ENCODE data around the gene SPA17.

- TF ChIP-seq SIN3A (IDR thresholded peaks at IDR 0.05; ENCODE audit: borderline replicate concordance, insufficient read depth, low read length), result no peak
- TF ChIP-seq TAF1 (IDR thresholded peaks at IDR 0.05; ENCODE audit: borderline replicate concordance, insufficient read depth, low read length), result no peak
Measured at GRCh38 chr11:124724979-124725718, 51.4 kb downstream of the SPA17 start.

All from PFSK-1 (cell line).